Right lung (tissue), 5 donors: ENCODE measurements around the gene EPB41L4B. TPM values are rescaled to one million over a fixed set of nuclear protein-coding genes. Genes with fewer than 3 reads are reported as not detected.

ENCODE experiments used
- DNase-seq, 2 donors: peaks; one replicate each; pipeline ENCODE4 v3.0.0-alpha.2; 2013
- polyA plus RNA-seq, 5 donors: library from polyadenylated mRNA; unstranded; fragments of 120-200 nt; gene quantifications; one replicate each; pipeline versions ENCODE4 v1.2.1 to v1.2.3, GENCODE V29; 2013; ENCODE audit warnings: inconsistent platforms in 1 of 5, low replicate concordance in 1 of 5; ENCODE audit not compliant: insufficient read length in 5 of 5, insufficient read depth in 1 of 5

The EPB41L4B gene
- polyA plus RNA-seq, 5 donors: 11.7 to 15.5 (median 13.2) TPM

GRCh38 chr9:109323771-109324170, 2.9 kb upstream of the EPB41L4B start:
- DNase-seq: no peak

- no peak for DNase-seq
These were observed 868 bp upstream of the EPB41L4B start for GRCh38 chr9:109321727-109322126.

- no peak for DNase-seq
These were observed 523 bp downstream of the EPB41L4B start for GRCh38 chr9:109320331-109320741.

GRCh38 chr9:109319626-109320241, 1.1 kb downstream of the EPB41L4B start:
- DNase-seq: no peak

GRCh38 chr9:109319017-109319625, 1.7 kb downstream of the EPB41L4B start:
- DNase-seq: no peak

GRCh38 chr9:109317979-109318741, 2.7 kb downstream of the EPB41L4B start:
- no peak for DNase-seq

GRCh38 chr9:109317311-109317978, 3.4 kb downstream of the EPB41L4B start:
- no peak for DNase-seq

- no peak for DNase-seq
These were observed 4.6 kb downstream of the EPB41L4B start for GRCh38 chr9:109316207-109316640.

- DNase-seq: no peak
These were observed 5.2 kb downstream of the EPB41L4B start for GRCh38 chr9:109315480-109316206.

- DNase-seq: no peak
These were observed 6.8 kb downstream of the EPB41L4B start for GRCh38 chr9:109314011-109314531.

- DNase-seq: no peak
These were observed 7.5 kb downstream of the EPB41L4B start for GRCh38 chr9:109313351-109313750.

GRCh38 chr9:109312783-109313182, 8.1 kb downstream of the EPB41L4B start:
- no peak for DNase-seq

GRCh38 chr9:109311731-109312130, 9.1 kb downstream of the EPB41L4B start:
- DNase-seq: no peak

GRCh38 chr9:109311286-109311685, 9.6 kb downstream of the EPB41L4B start:
- DNase-seq: no peak

GRCh38 chr9:109310486-109310901, 10.4 kb downstream of the EPB41L4B start:
- no peak for DNase-seq

- no peak for DNase-seq
These were observed 11.6 kb downstream of the EPB41L4B start for GRCh38 chr9:109309282-109309681.

- DNase-seq: no peak
These were observed 13.2 kb downstream of the EPB41L4B start for GRCh38 chr9:109307380-109308240.

GRCh38 chr9:109305801-109306200, 15.1 kb downstream of the EPB41L4B start:
- DNase-seq: no peak

GRCh38 chr9:109304347-109304746, 16.5 kb downstream of the EPB41L4B start:
- DNase-seq: no peak

- DNase-seq: no peak
These were observed 17.0 kb downstream of the EPB41L4B start for GRCh38 chr9:109303900-109304299.
